ENCODE measurements around the gene AFG1L.

AFG1L gene

DNA sequence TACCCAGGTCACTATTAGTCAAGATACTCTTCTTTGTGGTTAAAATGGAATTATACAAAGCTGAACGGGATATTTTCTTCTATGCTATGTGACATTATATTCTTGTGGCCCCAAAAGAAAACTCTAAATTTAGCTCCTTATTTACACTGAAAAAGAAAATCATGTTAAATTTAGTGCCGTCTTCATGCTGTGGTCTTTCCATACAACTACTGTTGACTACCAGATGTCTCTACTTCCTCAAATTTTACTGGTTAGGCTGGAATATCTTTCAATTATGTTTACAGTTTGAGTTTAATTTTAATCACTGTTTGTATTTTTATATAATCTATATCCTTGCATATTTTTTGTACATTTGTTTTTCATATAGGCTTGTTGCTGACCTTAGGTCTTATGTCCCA, 170.2 kb downstream of the AFG1L start:
- DNase-seq: no peak

DNA sequence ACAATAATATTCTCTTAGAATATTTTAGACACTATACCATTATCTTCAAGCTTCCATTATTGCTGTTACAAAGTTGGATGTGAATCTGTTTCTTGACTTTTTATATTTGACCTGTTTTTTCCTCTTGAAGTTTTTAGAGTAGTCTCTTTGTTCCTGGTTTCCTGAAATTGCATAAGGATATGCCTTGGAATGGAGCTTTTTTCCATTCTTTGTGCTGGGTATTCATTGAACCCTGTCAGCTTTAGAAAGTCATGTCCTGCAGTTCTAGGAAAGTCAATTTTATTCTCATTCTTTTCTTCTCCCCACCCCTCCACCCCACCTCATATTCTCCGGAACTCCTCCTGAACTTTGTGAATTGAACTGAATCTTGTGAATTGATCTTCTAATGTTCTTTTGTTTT, 173.5 kb downstream of the AFG1L start:
- no peak for DNase-seq

GRCh38 chr6:108469316-108469715, 174.5 kb downstream of the AFG1L start:
- DNase-seq: no peak

DNA sequence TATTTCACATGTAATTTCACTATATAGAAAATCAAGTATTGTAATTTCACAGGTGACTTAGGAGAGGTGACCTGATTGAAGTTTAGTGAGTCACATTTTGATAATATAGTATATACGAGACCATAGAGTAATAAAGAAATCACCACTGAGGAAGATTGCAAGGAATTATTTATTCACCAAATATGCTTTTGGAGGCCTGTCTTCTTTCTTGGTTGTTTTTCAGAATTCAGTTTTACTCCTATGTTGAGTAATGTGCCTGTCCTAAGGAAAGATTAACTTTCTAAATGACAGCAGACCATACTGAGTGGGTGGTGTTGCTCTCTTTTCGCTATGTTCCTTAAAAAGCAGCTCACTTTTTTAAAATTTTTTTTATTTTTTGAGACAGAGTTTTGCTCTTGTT, 178.3 kb downstream of the AFG1L start:
- DNase-seq: no peak

GRCh38 chr6:108476376-108476775, 181.5 kb downstream of the AFG1L start:
- no peak for DNase-seq

GRCh38 chr6:108476847-108477430, 182.1 kb downstream of the AFG1L start:
- DNase-seq: no peak

DNA sequence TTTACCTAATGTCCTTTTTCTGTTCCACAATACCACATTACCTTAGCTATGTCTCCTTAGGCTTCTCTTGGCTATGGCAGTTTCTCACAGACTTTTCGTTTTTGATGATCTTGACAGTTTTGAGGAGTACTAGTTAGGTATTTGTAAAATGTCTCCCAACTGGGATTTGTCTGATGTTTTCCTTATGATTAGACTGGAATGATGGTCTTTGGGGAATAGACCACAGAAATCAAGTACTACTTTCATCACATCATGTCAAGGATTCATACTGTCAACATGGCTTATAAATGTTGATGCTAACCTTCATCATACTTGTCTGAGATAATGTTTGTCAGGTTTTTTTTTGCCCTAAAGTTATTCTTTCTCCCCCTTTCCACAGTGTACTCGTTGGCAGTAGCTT, 187.7 kb downstream of the AFG1L start:
- no peak for DNase-seq

GRCh38 chr6:108484016-108484415, 189.2 kb downstream of the AFG1L start:
- DNase-seq: no peak

GRCh38 chr6:108489699-108490098, 194.8 kb downstream of the AFG1L start:
- no peak for DNase-seq

DNA sequence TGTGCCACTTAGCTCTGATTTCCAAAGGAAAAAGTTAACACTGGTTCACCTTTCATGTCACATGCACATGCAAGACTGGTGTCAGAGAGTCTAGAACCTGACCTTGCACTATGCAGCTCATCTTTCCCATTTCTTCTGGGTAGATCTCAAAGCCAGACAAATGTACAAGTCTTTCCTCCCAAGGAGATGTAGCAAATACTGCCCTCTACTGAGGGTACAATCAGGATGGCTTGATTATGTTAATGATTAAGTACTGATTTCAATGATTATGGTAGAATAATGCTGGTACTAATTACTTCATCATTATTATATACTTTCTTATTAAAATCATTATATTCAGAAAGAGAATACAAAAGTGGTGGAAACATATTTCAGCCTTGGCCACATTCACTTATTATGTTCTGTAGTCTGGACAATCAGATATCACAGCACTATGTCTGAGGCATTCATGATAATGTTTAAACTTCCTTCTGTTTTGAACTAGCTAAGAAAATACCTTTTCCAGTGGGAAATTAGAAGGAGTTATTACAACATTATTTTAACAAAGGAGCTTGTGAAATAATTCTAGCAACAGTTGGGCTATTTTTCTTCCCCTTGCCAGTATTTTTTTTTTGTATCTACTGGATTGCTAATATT, 197.4 kb downstream of the AFG1L start:
- peak; percentile 38 for DNase-seq

- DNase-seq: no peak
Measured at GRCh38 chr6:108494434-108494833, 199.6 kb downstream of the AFG1L start.

DNA sequence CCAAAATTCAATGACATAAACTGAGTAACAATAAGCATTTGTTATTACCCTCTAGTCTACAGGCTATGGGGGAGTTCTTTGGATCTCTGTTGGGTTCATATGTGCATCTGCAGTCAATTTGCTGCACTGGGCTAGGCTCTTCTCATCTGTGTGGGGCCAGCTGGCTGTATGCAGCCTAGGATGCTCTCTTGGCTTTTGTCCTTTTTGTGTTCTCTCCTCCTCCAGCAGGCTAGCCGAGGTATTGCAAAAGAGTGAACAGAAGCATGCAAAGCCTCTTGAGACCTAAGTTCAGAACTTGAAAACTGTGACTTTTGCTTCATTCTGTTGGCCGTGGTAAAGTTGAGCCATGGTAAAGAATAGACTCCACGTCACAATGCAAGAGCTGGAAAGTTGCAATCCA, 203.0 kb downstream of the AFG1L start:
- peak; percentile 36 for DNase-seq

DNA sequence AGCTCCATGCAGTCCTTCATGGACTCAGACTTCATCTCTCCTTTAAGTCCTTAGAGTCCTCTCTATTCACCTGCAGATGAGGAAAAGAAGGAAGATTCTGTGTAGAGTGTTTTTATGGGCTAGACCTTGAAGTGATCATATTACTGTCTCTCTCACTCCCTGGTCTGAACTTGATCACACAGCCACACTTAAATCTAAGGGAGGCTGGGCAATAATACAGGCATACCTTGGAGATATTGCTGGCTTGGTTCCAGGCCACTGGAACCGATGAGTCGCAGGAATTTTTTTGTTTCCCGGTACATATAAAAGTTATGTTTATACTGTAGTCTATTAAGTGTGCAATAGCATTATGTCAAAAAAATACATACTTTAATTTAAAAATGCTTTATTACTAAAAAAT, 206.7 kb downstream of the AFG1L start:
- DNase-seq: no peak

DNA sequence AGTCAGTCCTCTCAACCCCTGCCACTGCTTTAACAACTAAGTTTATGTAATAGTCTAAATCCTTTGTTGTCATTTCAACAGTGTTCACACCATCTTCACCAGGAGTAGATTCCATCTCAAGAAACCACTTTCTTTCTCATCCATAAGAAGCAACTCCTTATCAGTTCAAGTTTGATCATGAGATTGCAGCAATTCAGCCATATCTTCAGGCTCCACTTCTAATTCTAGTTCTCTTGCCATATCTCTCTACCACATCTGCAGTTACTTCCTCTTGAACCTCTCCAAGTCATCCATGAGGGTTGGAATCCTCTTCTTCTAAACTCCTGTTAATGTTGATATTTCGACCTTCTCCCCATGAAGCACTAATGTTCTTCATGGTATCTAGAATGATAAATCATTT, 208.0 kb downstream of the AFG1L start:
- peak; percentile 5 for DNase-seq

GRCh38 chr6:108507316-108507715, 212.5 kb downstream of the AFG1L start:
- no peak for DNase-seq

- no peak for DNase-seq
Measured at GRCh38 chr6:108510461-108511319, 215.8 kb downstream of the AFG1L start.

DNA sequence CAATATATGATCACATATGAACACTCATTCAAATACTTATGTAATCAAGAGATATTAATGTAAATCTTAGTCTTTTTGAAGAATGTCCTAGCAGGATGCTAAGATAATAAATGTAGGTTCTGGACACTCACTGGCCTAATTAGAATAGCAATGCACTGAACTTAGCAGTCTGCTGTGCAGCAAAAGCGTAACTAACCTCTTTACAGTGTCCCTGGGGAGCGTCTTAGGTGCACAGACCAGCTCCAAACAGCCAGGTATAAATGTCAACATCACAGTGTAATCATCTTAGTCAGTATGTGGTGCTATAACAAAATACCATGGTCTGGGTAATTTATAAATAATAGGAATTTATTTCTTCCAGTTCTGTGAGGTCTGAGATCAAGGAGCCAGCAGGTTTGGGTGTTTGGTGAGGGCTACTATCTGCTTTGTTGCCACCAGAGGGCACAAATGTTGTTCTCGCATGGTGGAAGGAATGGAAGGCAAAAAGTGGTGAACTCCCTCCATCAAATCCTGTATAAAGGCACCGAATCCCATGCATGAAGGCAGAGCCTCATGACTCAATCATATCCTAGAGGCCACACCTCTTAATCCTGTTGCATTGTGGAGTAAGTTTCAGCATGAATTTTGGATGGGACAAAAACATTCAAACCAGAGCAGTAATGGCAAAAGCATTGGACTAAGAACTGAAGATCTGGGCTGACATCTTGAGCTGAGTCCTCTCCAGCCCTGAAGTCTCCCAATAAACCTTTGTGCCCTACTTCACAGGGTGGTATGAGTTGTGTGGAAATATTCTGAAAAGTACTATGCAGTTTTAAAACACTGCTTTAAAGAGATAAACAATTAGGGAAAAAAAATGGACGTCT, 224.1 kb downstream of the AFG1L start:
- DNase-seq: no peak

GRCh38 chr6:108521616-108522107, 226.8 kb downstream of the AFG1L start:
- no peak for DNase-seq

DNA sequence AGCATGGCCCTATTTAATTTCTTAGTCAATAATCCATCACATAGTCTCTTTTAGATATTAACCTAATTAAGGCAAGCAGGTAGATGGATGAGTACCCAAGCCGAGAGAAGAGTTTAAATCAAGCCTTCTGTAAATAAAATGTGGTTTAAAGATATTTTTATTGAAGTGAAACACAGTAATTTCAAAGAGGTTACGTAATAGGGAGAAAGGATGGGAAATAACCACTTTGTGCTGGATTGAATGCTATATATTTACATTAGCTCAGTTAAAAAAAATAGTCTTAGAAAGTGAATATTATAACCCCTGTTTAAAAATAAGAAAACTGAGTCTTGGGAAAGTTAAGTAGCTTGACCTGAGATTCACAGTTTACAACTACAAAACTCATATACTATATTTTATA, 228.8 kb downstream of the AFG1L start:
- no peak for DNase-seq

GRCh38 chr6:108524528-108525248, 229.8 kb downstream of the AFG1L start:
- DNase-seq: no peak

- DNase-seq: no peak
Measured at GRCh38 chr6:108526739-108527174, 231.9 kb downstream of the AFG1L start.

DNA sequence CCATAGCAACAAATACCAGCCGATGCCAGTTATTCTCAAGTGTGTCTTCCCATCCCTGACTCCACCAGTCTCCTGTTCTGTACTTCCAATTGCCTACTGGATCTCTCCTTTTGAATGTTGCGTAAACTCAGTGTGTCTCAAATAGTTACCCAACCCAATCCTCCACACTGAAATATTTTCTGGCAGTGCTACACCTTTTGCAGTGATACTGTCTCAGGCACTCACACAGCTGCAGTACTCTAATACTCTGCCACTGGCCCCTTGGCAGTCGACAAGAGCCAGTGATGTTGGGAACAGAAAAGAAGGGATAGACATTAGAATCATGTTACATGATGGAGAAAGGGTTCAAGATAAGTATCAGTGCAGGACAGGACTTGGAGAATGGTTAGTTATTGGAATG, 234.0 kb downstream of the AFG1L start:
- no peak for DNase-seq
